Omental fat pad (tissue), 4 donors: Measurements from ENCODE around the gene ATXN7L2. TPM values are rescaled to one million over a fixed set of nuclear protein-coding genes. Genes with fewer than 3 reads are reported as not detected.

Experiments used
- ATAC-seq: fragments of 150-250 bp; one replicate; pipeline ENCODE4 v1.9.1; 2016; ENCODE audit warnings: mild to moderate bottlenecking, moderate library complexity; ENCODE audit not compliant: low FRiP score
- DNase-seq: peaks from one replicate; pipeline ENCODE4 v3.0.0-alpha.2; 2019; ENCODE audit warnings: low spot score
- total RNA-seq, 4 donors: library from RNA; depleted of rRNA; stranded (reverse); fragments of >200 nt; gene quantifications; one replicate each; pipeline ENCODE4 v1.1.0, GENCODE V29; 2016
- TF ChIP-seq, protein P1 (sequence below), 3 donors: fragments of 450-650 bp; IDR thresholded peaks; one replicate each; pipeline ENCODE4 v1.5.1; 2016 to 2017; ENCODE audit warnings: antibody characterized with exemption in 3 of 3, mild to moderate bottlenecking in 3 of 3, moderate library complexity in 2 of 3

The ATXN7L2 gene
- total RNA-seq, 4 donors from 2014 or later = 3.5 to 5.3 (median 4.7) TPM

DNA sequence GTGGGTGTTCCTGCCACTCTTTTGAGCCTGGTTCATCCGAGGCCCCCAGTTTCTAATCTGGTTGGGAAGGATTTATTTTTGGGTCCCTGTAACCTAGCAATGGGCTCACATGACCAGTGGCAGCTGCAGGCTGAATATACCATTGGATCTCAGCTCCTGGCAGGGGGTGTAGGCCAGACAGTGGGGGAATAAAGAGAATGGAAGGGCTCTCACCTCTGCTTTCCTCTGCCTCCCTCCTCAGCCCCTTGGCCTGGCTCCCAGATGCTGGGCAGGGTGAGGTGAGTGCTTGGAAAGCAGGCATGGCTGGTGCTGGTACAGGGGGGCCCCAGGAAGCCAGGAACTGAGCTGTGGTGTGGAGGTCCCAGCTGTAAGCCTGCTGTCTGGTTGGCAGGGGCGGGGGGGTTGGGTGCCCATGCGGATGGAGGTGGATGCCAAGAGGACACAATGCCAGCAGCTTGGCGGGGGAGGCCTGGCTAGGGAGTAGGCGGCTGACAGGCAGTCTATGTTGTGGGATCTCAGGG, 52.3 kb downstream of the ATXN7L2 start:
- TF ChIP-seq, protein P1, sequence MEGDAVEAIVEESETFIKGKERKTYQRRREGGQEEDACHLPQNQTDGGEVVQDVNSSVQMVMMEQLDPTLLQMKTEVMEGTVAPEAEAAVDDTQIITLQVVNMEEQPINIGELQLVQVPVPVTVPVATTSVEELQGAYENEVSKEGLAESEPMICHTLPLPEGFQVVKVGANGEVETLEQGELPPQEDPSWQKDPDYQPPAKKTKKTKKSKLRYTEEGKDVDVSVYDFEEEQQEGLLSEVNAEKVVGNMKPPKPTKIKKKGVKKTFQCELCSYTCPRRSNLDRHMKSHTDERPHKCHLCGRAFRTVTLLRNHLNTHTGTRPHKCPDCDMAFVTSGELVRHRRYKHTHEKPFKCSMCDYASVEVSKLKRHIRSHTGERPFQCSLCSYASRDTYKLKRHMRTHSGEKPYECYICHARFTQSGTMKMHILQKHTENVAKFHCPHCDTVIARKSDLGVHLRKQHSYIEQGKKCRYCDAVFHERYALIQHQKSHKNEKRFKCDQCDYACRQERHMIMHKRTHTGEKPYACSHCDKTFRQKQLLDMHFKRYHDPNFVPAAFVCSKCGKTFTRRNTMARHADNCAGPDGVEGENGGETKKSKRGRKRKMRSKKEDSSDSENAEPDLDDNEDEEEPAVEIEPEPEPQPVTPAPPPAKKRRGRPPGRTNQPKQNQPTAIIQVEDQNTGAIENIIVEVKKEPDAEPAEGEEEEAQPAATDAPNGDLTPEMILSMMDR (IDR thresholded peaks at IDR 0.05) = no peak
- ATAC-seq = no peak
- no peak for DNase-seq

DNA sequence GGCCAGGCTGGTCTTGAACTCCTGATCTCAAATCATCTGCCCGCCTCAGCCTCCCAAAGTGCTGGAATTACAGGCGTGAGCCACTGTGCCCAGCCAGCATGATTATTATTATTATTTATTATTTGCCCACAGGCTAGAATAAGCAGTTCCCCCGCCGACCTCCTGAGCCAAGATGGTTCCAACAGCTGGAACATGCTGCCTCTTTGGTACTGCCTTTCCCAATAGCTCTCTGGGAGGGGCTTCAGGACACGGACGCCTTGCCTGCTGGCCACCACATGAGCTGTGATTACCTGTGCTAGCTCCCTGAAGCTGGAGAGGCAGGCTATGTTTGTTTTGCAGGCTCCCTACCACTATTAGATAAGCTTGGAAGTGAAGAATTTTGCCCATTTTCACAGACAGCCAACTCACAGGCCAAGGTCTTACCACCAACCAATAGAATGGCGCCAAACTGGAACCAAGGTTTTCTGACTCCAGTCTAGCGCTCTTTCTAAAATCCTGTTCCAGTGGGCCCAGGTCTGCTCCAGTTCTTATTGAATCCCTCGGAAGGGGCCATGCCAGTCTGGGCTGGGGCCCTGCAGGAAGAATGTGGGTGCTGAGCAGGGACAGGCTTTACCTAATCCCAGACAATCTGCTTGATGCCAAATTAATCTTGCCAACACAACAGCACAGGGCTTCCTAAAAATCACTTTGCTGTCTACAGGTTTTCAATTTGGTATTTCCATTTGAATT, 53.9 kb downstream of the ATXN7L2 start:
- no peak for ATAC-seq
- no peak for DNase-seq
- TF ChIP-seq, protein P1 (IDR thresholded peaks at IDR 0.05) = no peak

DNA sequence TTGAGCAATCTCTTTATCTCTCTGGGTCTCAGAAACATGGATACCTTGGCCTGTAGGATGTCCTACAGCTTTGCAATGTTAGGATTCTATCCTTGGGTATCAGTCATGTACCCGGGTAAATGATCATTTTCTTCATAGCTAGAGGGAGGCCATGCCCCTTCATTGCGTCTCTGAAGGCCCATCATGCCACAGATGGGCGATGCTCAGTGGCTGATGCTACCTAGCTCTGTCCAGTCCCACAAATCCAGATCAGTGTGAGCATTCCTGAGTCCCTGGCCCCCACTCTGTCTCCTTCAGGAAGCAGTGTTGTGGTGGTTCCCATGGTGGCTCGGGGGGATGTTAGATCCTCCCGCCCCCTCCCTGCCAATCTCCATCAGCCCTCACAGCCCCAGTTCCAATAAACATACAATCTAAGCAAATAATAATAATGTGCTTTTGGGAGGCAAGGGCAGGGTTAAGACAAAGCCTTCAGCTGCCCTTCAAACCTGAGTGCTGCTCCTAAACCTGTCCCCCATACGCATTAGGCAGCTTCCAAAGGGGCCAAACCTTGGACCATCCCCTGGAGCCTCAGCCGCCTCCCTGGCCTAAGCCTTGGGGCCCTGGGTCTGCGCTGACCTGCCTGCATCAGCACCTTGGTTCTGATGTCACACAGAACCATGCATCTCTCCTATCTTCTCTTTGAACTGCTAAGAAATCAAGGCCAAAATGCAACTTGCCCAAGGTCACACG, 55.3 kb downstream of the ATXN7L2 start:
- ATAC-seq (no peak), DNase-seq (no peak)
- TF ChIP-seq, protein P1 (IDR thresholded peaks at IDR 0.05) = no peak

DNA sequence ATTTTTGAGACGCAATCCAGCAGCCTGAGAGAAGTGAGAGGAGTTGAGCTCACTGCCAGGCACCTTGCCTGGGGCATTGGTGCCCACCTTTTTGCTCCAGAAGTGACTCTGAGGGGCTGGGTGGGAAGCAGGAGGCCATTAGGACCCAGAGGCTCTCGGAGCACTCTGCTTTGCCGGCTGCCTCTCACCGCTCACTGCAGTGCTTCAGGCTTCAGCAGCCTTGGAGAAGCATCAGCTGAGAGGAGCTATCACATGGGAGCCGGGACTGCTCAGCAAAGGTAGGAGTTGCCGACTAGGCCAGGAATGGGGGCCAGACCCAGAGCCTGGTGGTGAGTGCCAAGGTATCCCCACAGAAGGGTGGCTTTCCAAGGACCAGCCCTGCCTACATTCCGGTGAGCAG, 56.0 kb downstream of the ATXN7L2 start, which contains the start of gene GPR61:
GPR61 (plus strand) TSS at position 197 of the 400 bp plus-strand sequence. CDS start 3,151 bp downstream, outside the sequence.
- ATAC-seq = no peak
- TF ChIP-seq, protein P1 (IDR thresholded peaks at IDR 0.05) = no peak

DNA sequence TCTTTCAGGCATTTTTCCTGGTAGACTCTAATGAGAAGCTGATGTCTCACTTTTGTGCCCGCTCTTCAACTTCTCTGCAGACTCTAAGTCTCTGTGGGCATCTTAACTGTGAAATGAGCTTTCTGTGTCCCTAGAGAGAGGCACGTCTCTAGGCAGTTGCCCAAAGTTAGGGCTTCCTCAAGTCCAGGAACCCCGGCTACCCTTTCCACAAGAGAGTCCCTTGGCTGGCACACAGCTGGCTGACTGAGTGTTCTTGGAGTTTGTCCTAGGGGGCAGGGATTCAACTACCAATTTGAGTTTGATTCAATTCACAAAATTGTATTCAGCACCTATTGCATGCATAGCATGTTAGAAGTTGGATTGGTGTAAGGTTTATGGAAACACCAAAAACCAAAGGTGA, 57.4 kb downstream of the ATXN7L2 start:
- TF ChIP-seq, protein P1 (IDR thresholded peaks at IDR 0.05) = no peak
- no peak for ATAC-seq
- no peak for DNase-seq

More for the DNA sequence above, 56.0 kb downstream of the ATXN7L2 start, which contains the start of gene GPR61:
- no peak for DNase-seq

Other genes with a start within 250 kb of the ATXN7L2 start
- gene CELSR2, start 234.4 kb upstream of the ATXN7L2 start, total RNA-seq = 1 to 10 TPM; 1.6 to 2.6 (median 1.9) TPM
- gene PSRC1, start 200.8 kb upstream of the ATXN7L2 start, total RNA-seq = 1 to 10 TPM; 1.7 to 8.7 (median 2.1) TPM
- not detected for gene MYBPHL, start 176.9 kb upstream of the ATXN7L2 start, total RNA-seq
- 10 to 100 TPM; 55.8 to 79.2 (median 68.3) TPM for gene SORT1, start 86.0 kb upstream of the ATXN7L2 start, total RNA-seq
- 10 to 100 TPM; 21.0 to 36.9 (median 29.7) TPM for gene PSMA5, start 57.5 kb upstream of the ATXN7L2 start, total RNA-seq
- 1 to 10 TPM; 1.7 to 3.7 (median 2.2) TPM for gene SYPL2, start 17.4 kb upstream of the ATXN7L2 start, total RNA-seq
- 10 to 100 TPM in 1 of 4 donors, 1 to 10 TPM in 3; 6.1 to 12.0 (median 8.4) TPM for gene CYB561D1, start 10.2 kb downstream of the ATXN7L2 start, total RNA-seq
- 10 to 100 TPM in 1 of 4 donors, 1 to 10 TPM in 3; 2.4 to 10.6 (median 5.9) TPM for gene AMIGO1, start 25.8 kb downstream of the ATXN7L2 start, total RNA-seq
- not detected for gene GPR61, start 56.0 kb downstream of the ATXN7L2 start, total RNA-seq
- 1 to 10 TPM; 7.4 to 9.8 (median 8.3) TPM for gene GNAI3, start 64.7 kb downstream of the ATXN7L2 start, total RNA-seq
- gene GNAT2, start 135.7 kb downstream of the ATXN7L2 start, total RNA-seq = not detected
- gene AMPD2, start 135.9 kb downstream of the ATXN7L2 start, total RNA-seq = 10 to 100 TPM; 33.8 to 88.1 (median 68.6) TPM
- gene GSTM4, start 172.2 kb downstream of the ATXN7L2 start, total RNA-seq = 10 to 100 TPM; 14.7 to 29.8 (median 20.8) TPM
- 10 to 100 TPM; 35.3 to 74.7 (median 52.2) TPM for gene GSTM2, start 184.2 kb downstream of the ATXN7L2 start, total RNA-seq
- gene GSTM1, start 203.9 kb downstream of the ATXN7L2 start, total RNA-seq = 10 to 100 TPM in 1 of 4 donors, not detected in 3; 19.3 TPM
- 1 to 10 TPM; 4.2 to 6.6 (median 4.9) TPM for gene GSTM5, start 228.3 kb downstream of the ATXN7L2 start, total RNA-seq